ENCODE measurements around the gene MRPL12. TPM values are rescaled to one million over a fixed set of nuclear protein-coding genes. Genes with fewer than 3 reads are reported as not detected.
A peak's percentile ranks its signal among the peaks of the same experiment; 100 is the strongest.
"Not testable (repeated sequence)": the region's sequence is repeated elsewhere in the genome, so short reads cannot be mapped to it uniquely, and the experiment has no call there.

The MRPL12 gene
- polyA plus RNA-seq, 1 donor: 55.2 TPM

- DNase-seq: no peak
Measured at GRCh38 chr17:81716674-81716996, 13.5 kb downstream of the MRPL12 start.

DNA sequence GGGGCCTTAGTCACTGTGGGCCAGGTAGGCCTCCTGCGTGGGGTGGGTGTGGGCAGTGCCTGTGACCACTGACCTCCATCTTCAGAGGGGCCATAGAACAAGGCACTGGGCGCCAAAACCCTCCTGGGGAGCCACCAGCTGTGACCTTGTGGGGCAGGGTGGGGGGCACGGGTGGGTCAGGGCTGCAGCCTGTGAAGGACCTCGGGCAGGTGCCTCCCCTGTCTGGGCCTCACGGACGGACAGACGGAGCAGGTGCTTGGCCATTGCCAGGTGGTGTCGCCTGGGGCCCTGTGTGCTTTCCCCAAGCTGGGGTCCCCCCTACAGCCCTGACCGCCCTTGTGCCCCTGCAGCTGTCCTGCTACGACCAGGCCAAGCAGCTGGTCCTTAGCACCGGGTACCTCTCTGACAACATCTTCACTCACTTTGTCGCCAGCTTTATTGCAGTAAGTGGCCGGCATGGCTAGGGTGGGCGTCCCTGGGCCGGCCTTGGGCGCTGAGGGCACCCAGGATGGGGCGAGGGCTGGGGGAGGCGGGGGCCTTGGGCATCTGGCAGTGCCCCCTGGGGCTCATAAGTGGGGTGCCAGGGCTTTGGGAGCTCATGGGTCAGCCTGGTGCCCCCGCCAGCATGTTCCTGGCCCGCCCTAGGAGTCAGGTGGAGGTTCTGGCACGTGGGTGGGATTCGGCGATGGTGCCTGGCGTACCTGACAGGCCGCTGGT, 14.0 kb downstream of the MRPL12 start:
- DNase-seq: no peak

- no peak for DNase-seq
Measured at GRCh38 chr17:81717766-81718089, 14.6 kb downstream of the MRPL12 start.

GRCh38 chr17:81719410-81720266, 16.5 kb downstream of the MRPL12 start:
- no peak for DNase-seq

DNA sequence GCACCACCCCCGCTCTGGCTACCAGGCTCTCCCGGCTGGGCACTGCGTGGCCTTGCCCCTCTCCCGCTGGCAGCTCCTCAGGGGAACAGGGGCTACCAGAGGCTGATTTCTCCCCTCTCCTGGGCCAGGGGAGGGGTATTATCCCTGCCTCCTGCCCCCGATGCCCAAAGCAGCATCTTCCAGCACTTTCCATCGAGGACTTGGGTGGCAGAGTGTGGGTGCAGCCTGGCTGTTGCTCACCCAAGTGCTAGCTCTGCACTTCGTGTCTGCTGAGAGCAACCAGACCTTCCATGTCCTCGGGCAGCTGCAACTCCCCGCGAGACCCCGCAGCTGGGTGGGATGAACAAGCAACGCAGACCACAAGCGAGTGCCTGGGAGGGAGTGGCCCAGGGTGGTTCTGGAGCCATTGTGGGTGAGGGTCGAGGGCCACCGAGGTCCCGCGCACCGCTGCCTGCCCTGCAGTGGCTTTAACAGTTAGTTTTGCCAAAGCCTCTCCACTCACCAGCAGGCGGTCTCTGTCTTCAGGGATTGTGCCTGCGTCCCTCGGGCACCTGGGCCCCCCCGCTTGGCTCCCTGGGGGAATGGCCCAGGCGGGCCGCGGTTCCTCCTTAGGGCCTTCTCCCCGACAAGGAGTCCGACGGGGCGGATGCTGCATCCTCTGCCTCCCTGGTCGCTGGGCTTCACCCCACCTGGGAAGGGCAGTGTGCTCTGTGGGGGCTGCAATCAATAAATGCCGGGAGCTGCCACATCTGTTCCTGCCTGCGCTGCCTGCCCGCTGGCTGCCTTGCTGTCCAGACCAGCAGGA, 17.3 kb downstream of the MRPL12 start:
- DNase-seq: no peak

DNA sequence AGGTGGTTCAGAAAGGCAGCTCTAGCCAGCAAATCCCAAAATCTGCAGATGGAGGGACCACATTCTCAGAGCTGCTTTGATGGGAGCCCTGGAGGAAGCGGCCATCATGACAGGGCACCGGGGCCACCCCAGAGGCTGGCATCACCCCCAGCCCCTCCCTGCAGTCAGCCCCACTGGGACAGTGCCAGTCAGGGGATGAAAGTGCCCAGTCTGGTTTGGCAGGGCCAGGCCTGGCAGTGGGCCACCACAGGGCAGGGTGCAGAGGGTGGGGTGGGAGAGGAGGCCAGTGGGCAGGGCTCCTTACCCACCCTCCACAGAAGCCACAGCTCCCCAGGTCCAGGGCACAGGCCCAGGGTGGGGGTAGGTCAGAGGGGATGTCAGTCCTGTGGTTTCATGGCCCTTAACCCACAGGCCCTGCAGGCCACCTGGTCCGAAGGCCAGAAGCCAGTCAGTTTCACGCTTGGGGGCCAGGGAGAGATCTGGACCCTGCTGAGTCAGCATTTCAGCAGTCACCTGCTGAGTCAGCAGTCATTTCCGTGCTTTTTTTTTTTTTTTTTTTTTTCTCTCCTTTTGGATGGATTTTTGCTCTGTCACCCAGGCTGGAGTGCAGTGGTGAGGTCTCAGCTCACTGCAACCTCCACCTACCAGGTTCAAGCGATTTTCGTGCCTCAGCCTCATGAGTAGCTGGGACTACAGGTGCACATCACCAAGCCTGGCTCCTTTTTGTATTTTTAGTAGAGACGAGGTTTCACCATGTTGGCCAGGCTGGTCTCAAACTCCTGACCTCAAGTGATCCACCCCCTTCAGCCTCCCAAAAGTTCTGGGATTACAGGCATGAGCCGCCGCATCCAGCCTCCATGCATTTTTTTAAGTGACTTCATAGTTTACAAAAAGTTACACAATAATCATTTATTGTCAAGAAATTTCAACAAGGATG, 19.3 kb downstream of the MRPL12 start:
- DNase-seq: no peak

GRCh38 chr17:81723651-81724209, 20.6 kb downstream of the MRPL12 start:
- no peak for DNase-seq

DNA sequence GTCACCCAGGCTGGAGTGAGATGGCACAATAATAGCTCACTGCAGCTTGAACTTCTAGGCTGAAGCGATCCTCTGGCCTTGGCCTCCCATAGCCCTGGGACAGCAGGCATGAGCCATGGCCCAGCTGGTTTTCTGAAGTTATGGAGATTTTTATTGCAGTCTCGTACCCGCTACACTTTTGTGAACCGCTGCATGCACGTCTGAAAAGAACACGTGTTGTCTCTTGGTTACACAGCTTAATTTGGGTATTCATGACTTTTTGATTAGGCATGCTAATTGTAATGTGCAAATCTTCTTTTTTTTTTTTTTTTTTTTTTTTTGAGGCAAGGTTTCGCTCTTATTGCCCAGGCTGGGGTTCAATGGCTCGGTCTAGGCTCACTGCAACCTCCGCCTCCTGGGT, 22.3 kb downstream of the MRPL12 start:
- DNase-seq: no peak

GRCh38 chr17:81726004-81726403, 22.8 kb downstream of the MRPL12 start:
- no peak for DNase-seq

- no peak for DNase-seq
Measured at GRCh38 chr17:81727324-81728031, 24.3 kb downstream of the MRPL12 start.

- DNase-seq: peak; percentile 65
Measured at GRCh38 chr17:81733507-81734404, 30.6 kb downstream of the MRPL12 start.

GRCh38 chr17:81734405-81735263, 31.5 kb downstream of the MRPL12 start:
- no peak for DNase-seq

GRCh38 chr17:81735264-81736102, 32.3 kb downstream of the MRPL12 start:
- DNase-seq: no peak

GRCh38 chr17:81737947-81738800, 35.0 kb downstream of the MRPL12 start:
- DNase-seq: no peak

DNA sequence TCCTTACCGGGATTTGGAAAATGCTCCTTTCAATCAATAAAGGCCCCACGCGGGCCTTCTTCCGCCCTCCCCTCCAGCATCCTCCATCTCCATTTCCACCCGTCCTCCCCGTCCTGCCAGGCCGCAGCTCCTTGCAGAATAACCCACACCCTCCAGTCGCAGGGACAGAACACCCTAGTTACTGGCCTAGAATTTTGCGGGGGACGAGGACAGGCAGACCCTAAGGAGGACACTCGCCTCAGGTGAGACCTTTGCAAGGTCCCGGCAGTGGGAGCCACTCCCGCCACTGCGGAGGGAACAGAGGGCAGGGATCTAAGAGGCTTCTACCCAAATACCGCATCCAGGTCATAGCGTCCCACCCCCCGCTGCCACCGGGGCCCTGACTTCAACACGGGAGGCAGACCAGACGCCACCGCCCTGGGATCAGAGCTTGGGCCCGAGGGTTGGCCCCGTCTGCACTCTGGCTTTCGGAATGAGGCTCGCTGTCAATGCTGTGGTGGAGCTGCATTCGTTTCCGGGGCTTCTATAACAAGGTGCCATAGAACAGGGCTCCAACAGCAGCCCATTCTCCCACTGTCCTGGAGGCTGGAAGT, 35.7 kb downstream of the MRPL12 start:
- DNase-seq: no peak

GRCh38 chr17:81739593-81739992, 36.4 kb downstream of the MRPL12 start:
- DNase-seq: not testable (repeated sequence)

All from hindlimb muscle (tissue), 1 donor.